Breast epithelium (tissue), 4 donors: ENCODE data around the gene DNAH17. TPM values are rescaled to one million over a fixed set of nuclear protein-coding genes. Genes with fewer than 3 reads are reported as not detected.

Source experiments
- DNase-seq, 2 donors: peaks; one replicate each; pipeline ENCODE4 v3.0.0-alpha.2; 2019; ENCODE audit warnings: low spot score in 2 of 2
- H3K27ac ChIP-seq, 2 donors: fragments of 200-600 bp; sonication (generic) in 1 of 2; one replicate each; pipeline ENCODE4 v1.5.1; 2016 to 2019; ENCODE audit warnings: mild to moderate bottlenecking in 1 of 2
- H3K27me3 ChIP-seq, 2 donors: fragments of 200-600 bp; sonication (generic) in 1 of 2; one replicate each; pipeline versions ENCODE4 v1.5.1 to v1.6.0; 2017 to 2019; ENCODE audit warnings: control low read depth in 1 of 2, mild to moderate bottlenecking in 1 of 2
- H3K36me3 ChIP-seq: fragments of 200-600 bp; one replicate; pipeline ENCODE4 v1.5.1; 2019
- H3K4me1 ChIP-seq, 2 donors: fragments of 200-600 bp; sonication (generic); one replicate each; pipeline ENCODE4 v1.5.1; 2016 to 2019; ENCODE audit warnings: control low read depth in 1 of 2
- H3K4me3 ChIP-seq, 3 donors: fragments of 200-600 bp; sonication (generic); 1 replicate in 2 of 3; 2 replicates in 1 of 3; pipeline ENCODE4 v1.5.1; 2016 to 2019; ENCODE audit warnings: mild to moderate bottlenecking in 3 of 3, moderate library complexity in 2 of 3
- H3K9me3 ChIP-seq, 2 donors: fragments of 200-600 bp; sonication (generic) in 1 of 2; one replicate each; pipeline ENCODE4 v1.5.1; 2016 to 2019; ENCODE audit warnings: control low read depth in 1 of 2
- CTCF ChIP-seq, 3 donors: fragments of 450-650 bp; IDR thresholded peaks; one replicate each; pipeline ENCODE4 v1.5.1; 2016 to 2017; ENCODE audit warnings: antibody characterized with exemption in 3 of 3, mild to moderate bottlenecking in 3 of 3, moderate library complexity in 3 of 3
- POLR2A ChIP-seq: fragments of 450-650 bp; IDR thresholded peaks from one replicate; pipeline ENCODE4 v1.6.1; 2016; ENCODE audit warnings: antibody characterized with exemption, mild to moderate bottlenecking, moderate library complexity
- POLR2AphosphoS5 ChIP-seq, 3 donors: sonication (generic); formaldehyde crosslinking; IDR thresholded peaks; one replicate each; pipeline ENCODE4 v1.6.1; 2017; ENCODE audit warnings: antibody characterized with exemption in 3 of 3
- intact Hi-C: fragments of 100-400 bp; cut with DNase I; formaldehyde crosslinking; loops from one replicate; pipeline ENCODE4 v1.15.1; 2023; ENCODE audit warnings: low total_unique reads
- total RNA-seq, 3 donors: library from RNA; depleted of rRNA; stranded (reverse); fragments of >200 nt; gene quantifications; one replicate each; pipeline ENCODE4 v1.1.0, GENCODE V29; 2016

The DNAH17 gene
- total RNA-seq, 3 donors from 2014 or later, result 0.15 to 0.33 TPM; not detected in 1

- no peaks in the 10 kb centered on the region for H3K36me3 ChIP-seq
- H3K27me3 ChIP-seq, result no peaks in the 10 kb centered on the region
- TF ChIP-seq POLR2AphosphoS5 (IDR thresholded peaks at IDR 0.05) (no peak), CTCF (IDR thresholded peaks at IDR 0.05) (no peak), POLR2A (no peak)
- DNase-seq, result no peak
- intact Hi-C loops, result no loop called here
- H3K4me1 ChIP-seq, result no peaks in the 10 kb centered on the region
- H3K4me3 ChIP-seq, result no peak overlapping the region
- H3K27ac ChIP-seq, result peak overlapping the region in 1 of 2 donors; percentile 9
- H3K9me3 ChIP-seq, result no peaks in the 10 kb centered on the region
Observed at GRCh38 chr17:78408476-78409050, 168.6 kb downstream of the DNAH17 start.

- H3K4me1 ChIP-seq, result no peaks in the 10 kb centered on the region
Observed at GRCh38 chr17:78407387-78408000, 169.7 kb downstream of the DNAH17 start.

GRCh38 chr17:78406920-78407319, 170.3 kb downstream of the DNAH17 start:
- TF ChIP-seq POLR2AphosphoS5 (IDR thresholded peaks at IDR 0.05), result no peak
- TF ChIP-seq CTCF (IDR thresholded peaks at IDR 0.05), result no peak
- Histone ChIP-seq H3K27ac (no peak overlapping the region), H3K4me3 (no peak overlapping the region), H3K27me3 (no peaks in the 10 kb centered on the region), H3K36me3 (no peaks in the 10 kb centered on the region), H3K9me3 (no peaks in the 10 kb centered on the region), H3K4me1 (no peaks in the 10 kb centered on the region)
- intact Hi-C loops, result no loop called here
- no peak for DNase-seq

More at GRCh38 chr17:78407387-78408000, 169.7 kb downstream of the DNAH17 start:
- no peaks in the 10 kb centered on the region for H3K36me3 ChIP-seq
- H3K9me3 ChIP-seq, result no peaks in the 10 kb centered on the region
- no peaks in the 10 kb centered on the region for H3K27me3 ChIP-seq
- no peak overlapping the region for H3K27ac ChIP-seq
- DNase-seq, result no peak
- no peak for TF ChIP-seq POLR2A
- no peak for TF ChIP-seq CTCF (IDR thresholded peaks at IDR 0.05)
- no peak for TF ChIP-seq POLR2AphosphoS5 (IDR thresholded peaks at IDR 0.05)
- H3K4me3 ChIP-seq, result no peak overlapping the region
- intact Hi-C loops, result no loop called here

GRCh38 chr17:78406396-78406795, 170.8 kb downstream of the DNAH17 start:
- Histone ChIP-seq H3K4me3 (no peak overlapping the region), H3K27ac (no peak overlapping the region), H3K36me3 (no peaks in the 10 kb centered on the region), H3K9me3 (no peaks in the 10 kb centered on the region), H3K27me3 (no peaks in the 10 kb centered on the region), H3K4me1 (no peaks in the 10 kb centered on the region)
- no peak for TF ChIP-seq POLR2AphosphoS5 (IDR thresholded peaks at IDR 0.05)
- TF ChIP-seq CTCF (IDR thresholded peaks at IDR 0.05), result no peak
- no peak for TF ChIP-seq POLR2A
- DNase-seq, result no peak
- intact Hi-C loops, result no loop called here

- Histone ChIP-seq H3K36me3 (peaks cover 6% of the 10 kb centered on the region), H3K9me3 (no peaks in the 10 kb centered on the region), H3K4me3 (no peak overlapping the region), H3K27ac (no peak overlapping the region), H3K27me3 (no peaks in the 10 kb centered on the region), H3K4me1 (peaks cover 0 to 3% of the 10 kb centered on the region in 2 donors)
- intact Hi-C loops, result no loop called here
- DNase-seq, result no peak
- no peak for TF ChIP-seq POLR2A
- no peak for TF ChIP-seq POLR2AphosphoS5 (IDR thresholded peaks at IDR 0.05)
- TF ChIP-seq CTCF (IDR thresholded peaks at IDR 0.05), result no peak
Observed at GRCh38 chr17:78403822-78404221, 173.4 kb downstream of the DNAH17 start.
